PC-3 (cell line): ENCODE results near the gene LYPD5. TPM values are rescaled to one million over a fixed set of nuclear protein-coding genes. Genes with fewer than 3 reads are reported as not detected.
A peak's percentile ranks its signal among the peaks of the same experiment; 100 is the strongest.
"Not testable (repeated sequence)": the region's sequence is repeated elsewhere in the genome, so short reads cannot be mapped to it uniquely, and the experiment has no call there.

Experiments
- ATAC-seq: fragments of 200-7000 bp; cut with Tn5 transposase; 2 replicates; pipeline ENCODE4 v1.9.1; 2020; ENCODE audit warnings: mild to moderate bottlenecking, moderate library complexity
- BruUV-seq: library from RNA; stranded (reverse); fragments of 400-500 nt; replicated peaks from 2 replicates; lab custom pipeline; 2021; lab: Mats Ljungman, UMichigan
- CTCF ChIA-PET: fragments of 300-600 bp; sonication (Branson Sonifier 250); formaldehyde crosslinking; loops from one replicate; lab custom pipeline; 2022; ENCODE audit warnings: antibody characterized with exemption; lab: Charles Lee
- POLR2A ChIA-PET: fragments of 300-600 bp; sonication (Branson Sonifier 250); formaldehyde crosslinking; loops from one replicate; lab custom pipeline; 2022; ENCODE audit warnings: antibody characterized with exemption; ENCODE audit not compliant: unreplicated experiment; lab: Charles Lee
- DNase-seq: peaks from one replicate; pipeline ENCODE4 v3.0.0-alpha.2; 2015
- H2AFZ ChIP-seq: fragments of 300-600 bp; sonication (generic); 2 replicates; pipeline ENCODE4 v1.6.0; 2016; ENCODE audit warnings: antibody characterized with exemption, low read length
- H3F3A ChIP-seq: fragments of 300-600 bp; sonication (generic); one replicate; pipeline ENCODE4 v1.6.0; 2017; ENCODE audit warnings: antibody characterized with exemption, low read length, control low read depth, mild to moderate bottlenecking; ENCODE audit not compliant: unreplicated experiment
- H3K27ac ChIP-seq: fragments of 300-600 bp; sonication (generic); 2 replicates; pipeline ENCODE4 v1.5.1; 2016; ENCODE audit warnings: mild to moderate bottlenecking, low read length
- H3K27me3 ChIP-seq: fragments of 300-600 bp; sonication (generic); 2 replicates; pipeline ENCODE4 v1.6.1; 2016; ENCODE audit warnings: low read length, mixed read lengths
- H3K36me3 ChIP-seq: fragments of 300-600 bp; sonication (generic); 2 replicates; pipeline ENCODE4 v1.6.1; 2016; ENCODE audit warnings: low read depth, mixed run types, low read length, mixed read lengths
- H3K4me1 ChIP-seq: fragments of 300-600 bp; sonication (generic); 2 replicates; pipeline ENCODE4 v1.5.1; 2016; ENCODE audit warnings: low read length; ENCODE audit not compliant: insufficient read depth
- H3K4me2 ChIP-seq: fragments of 300-600 bp; sonication (generic); 2 replicates; pipeline ENCODE4 v1.6.0; 2016; ENCODE audit warnings: low read length
- H3K4me3 ChIP-seq: fragments of 300-600 bp; sonication (generic); 2 replicates; pipeline ENCODE4 v1.5.1; 2016; ENCODE audit warnings: mild to moderate bottlenecking, low read length, mixed read lengths
- H3K79me2 ChIP-seq: fragments of 300-600 bp; sonication (generic); 2 replicates; pipeline ENCODE4 v1.6.1; 2017; ENCODE audit warnings: low read length, mixed read lengths
- H3K9ac ChIP-seq: fragments of 300-600 bp; sonication (generic); 2 replicates; pipeline ENCODE4 v1.6.0; 2016; ENCODE audit warnings: mild to moderate bottlenecking, low read length
- H3K9me2 ChIP-seq: fragments of 300-600 bp; sonication (generic); replicated peaks from 2 replicates; pipeline ENCODE4 v1.6.1; 2016; ENCODE audit warnings: mixed run types, low read length, mixed read lengths
- H3K9me3 ChIP-seq: fragments of 300-600 bp; sonication (generic); 2 replicates; pipeline ENCODE4 v1.6.1; 2016; ENCODE audit warnings: low read length, mixed read lengths
- H4K20me1 ChIP-seq: fragments of 300-600 bp; sonication (generic); 2 replicates; pipeline ENCODE4 v1.6.1; 2016; ENCODE audit warnings: low read length, mixed read lengths
- CTCF ChIP-seq: fragments of 300-600 bp; sonication (generic); conservative IDR thresholded peaks from 2 replicates; pipeline ENCODE4 v1.5.1; 2017; ENCODE audit warnings: antibody characterized with exemption, low read depth, mild to moderate bottlenecking, low read length
- EZH2 ChIP-seq: fragments of 300-600 bp; sonication (generic); IDR thresholded peaks from one replicate; pipeline ENCODE4 v1.6.1; 2017; ENCODE audit warnings: antibody characterized with exemption, mild to moderate bottlenecking, low read length; ENCODE audit not compliant: unreplicated experiment
- EZH2phosphoT487 ChIP-seq: fragments of 300-600 bp; sonication (generic); IDR thresholded peaks from 2 replicates; pipeline ENCODE4 v1.6.1; 2018; ENCODE audit warnings: mild to moderate bottlenecking, antibody characterized with exemption, low read length, borderline replicate concordance
- intact Hi-C: fragments of 100-400 bp; cut with micrococcal nuclease; formaldehyde crosslinking; loops from 2 replicates; pipeline ENCODE4 v1.9.0; 2023
- total RNA-seq: library from RNA; depleted of rRNA; stranded (reverse); fragments of >200 nt; gene quantifications from 2 replicates; pipeline ENCODE4 v1.2.3, GENCODE V29; 2014

LYPD5 gene
- total RNA-seq, 1 experiment from 2014 or later = 6.8 TPM

- intact Hi-C loops = no loop called here
- Histone ChIP-seq H3K4me2 (no peak overlapping the region), H3K36me3 (peaks cover 82% of the 10 kb centered on the region), H3K9me3 (peaks cover 50% of the 10 kb centered on the region), H3K9ac (no peak overlapping the region), H2AFZ (no peak overlapping the region), H3K79me2 (no peaks in the 10 kb centered on the region), H3K27me3 (no peaks in the 10 kb centered on the region), H3K4me3 (no peak overlapping the region), H3K4me1 (no peaks in the 10 kb centered on the region), H3F3A (no peaks in the 10 kb centered on the region), H3K9me2 (no peaks in the 10 kb centered on the region), H4K20me1 (no peaks in the 10 kb centered on the region), H3K27ac (no peak overlapping the region)
- POLR2A ChIA-PET = no interaction called here
- CTCF ChIA-PET = no interaction called here
- DNase-seq (no peak), ATAC-seq (no peak)
- no TSS peak for BruUV-seq
- no peak for TF ChIP-seq CTCF
- no peak for TF ChIP-seq EZH2phosphoT487
- no peak for TF ChIP-seq EZH2
Observed at GRCh38 chr19:43842007-43842406, 39.8 kb upstream of the LYPD5 start.

DNA sequence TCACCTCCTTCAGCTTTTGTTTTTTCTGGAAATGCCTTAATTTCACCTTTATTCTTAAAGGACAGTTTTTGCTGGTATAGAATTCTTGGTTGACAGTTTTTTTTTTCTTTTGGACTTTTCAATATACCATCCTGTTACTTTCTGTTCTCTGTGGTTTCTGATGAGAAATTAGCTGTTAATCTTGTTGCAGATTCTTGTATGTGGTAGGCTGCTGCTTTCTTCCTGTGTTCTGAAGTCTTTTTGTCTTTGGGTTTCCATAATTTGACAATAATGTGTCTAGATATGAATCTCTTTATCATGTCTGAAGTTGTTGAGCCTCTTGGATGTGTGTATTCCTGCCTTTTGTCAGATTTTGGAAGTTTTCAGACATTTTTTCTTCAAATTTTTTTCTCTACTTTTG, 36.9 kb upstream of the LYPD5 start:
- TF ChIP-seq CTCF (no peak), EZH2phosphoT487 (no peak), EZH2 (no peak)
- Histone ChIP-seq H3K4me2 (no peak overlapping the region), H2AFZ (no peak overlapping the region), H3K9me3 (peaks cover 29% of the 10 kb centered on the region; the same call in 1 of the 2 replicates), H3F3A (no peaks in the 10 kb centered on the region), H3K79me2 (no peaks in the 10 kb centered on the region), H3K27me3 (no peaks in the 10 kb centered on the region), H3K4me3 (no peak overlapping the region), H3K4me1 (no peaks in the 10 kb centered on the region), H3K9ac (no peak overlapping the region), H3K36me3 (peaks cover 80% of the 10 kb centered on the region), H4K20me1 (no peaks in the 10 kb centered on the region), H3K9me2 (no peaks in the 10 kb centered on the region), H3K27ac (no peak overlapping the region)
- ChIA-PET CTCF (no interaction called here), POLR2A (no interaction called here)
- ATAC-seq (no peak), DNase-seq (no peak)
- intact Hi-C loops = no loop called here
- BruUV-seq = no TSS peak

DNA sequence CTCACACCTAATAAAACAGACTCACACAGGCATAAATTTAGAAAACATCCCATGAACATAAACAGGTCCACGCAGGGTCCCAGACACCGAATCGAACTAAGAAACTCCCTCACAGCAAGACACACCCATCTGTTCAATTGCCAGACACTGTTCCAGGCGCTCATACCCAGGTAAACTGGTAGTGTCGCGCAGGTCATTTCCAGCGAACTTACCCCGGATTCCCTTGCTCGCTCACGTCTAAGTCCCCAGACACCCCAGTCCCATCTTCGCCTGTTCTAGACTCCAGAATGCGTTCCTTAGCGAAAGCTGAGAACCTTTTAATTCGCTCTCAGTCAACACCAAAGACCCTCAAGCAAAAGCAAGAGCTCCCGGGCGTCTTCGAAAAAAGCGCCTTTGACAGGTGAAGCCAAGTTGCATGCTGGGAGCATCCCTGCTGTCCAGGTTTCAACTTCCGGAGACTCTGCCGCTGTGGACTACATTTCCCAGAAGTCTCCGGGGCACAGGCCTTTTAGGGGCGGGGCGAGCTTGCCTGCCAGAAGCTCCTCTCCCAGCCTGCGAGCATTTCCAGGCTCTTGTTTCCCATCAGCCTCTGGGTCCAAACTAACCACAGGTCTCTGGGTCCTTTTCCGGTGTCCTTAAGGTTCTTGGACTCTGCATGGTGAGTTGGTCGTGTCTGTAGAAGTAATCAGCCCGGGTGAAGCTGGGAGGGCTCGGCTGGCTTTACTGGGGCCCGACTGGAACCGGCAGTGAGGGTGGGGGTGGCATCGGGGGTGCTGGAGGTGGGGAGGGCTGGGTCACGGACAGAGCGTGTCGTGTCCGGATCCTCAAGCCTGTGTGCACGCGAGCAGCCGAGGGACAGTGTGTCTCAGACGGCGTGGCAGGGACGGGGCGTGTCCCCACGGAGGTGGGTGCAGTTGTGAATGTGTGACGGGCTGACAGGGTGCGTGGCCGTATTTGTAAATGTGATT, 24.8 kb upstream of the LYPD5 start, which contains the start of gene ZNF283:
Gene ZNF283 (plus strand): TSS at position 535 of the 968 bp plus-strand sequence. CDS start 6,184 bp downstream, outside the sequence.
- BruUV-seq = no TSS peak
- ATAC-seq = peak; percentile 80
- Histone ChIP-seq H3K4me2 (peak within 1 kb of the TSS; percentile 86), H3K27me3 (no peaks in the 10 kb centered on the region), H3K9ac (peak within 1 kb of the TSS; percentile 51), H3F3A (no peaks in the 10 kb centered on the region), H3K27ac (no peak within 1 kb of the TSS), H3K9me2 (no peaks in the 10 kb centered on the region), H3K4me3 (peak within 1 kb of the TSS; percentile 68), H2AFZ (peak within 1 kb of the TSS; percentile 66), H3K36me3 (peaks cover 19% of the 10 kb centered on the region), H3K4me1 (no peaks in the 10 kb centered on the region), H3K9me3 (no peaks in the 10 kb centered on the region), H3K79me2 (0 out of 2 replicates have a peak, but pooled peaks cover 6% of the 10 kb centered on the region), H4K20me1 (no peaks in the 10 kb centered on the region)
- intact Hi-C loops = no loop called here
- DNase-seq = peak; percentile 68
- TF ChIP-seq CTCF (no peak), EZH2 (no peak), EZH2phosphoT487 (no peak)
- CTCF ChIA-PET = no interaction called here
- POLR2A ChIA-PET = no interaction called here

DNA sequence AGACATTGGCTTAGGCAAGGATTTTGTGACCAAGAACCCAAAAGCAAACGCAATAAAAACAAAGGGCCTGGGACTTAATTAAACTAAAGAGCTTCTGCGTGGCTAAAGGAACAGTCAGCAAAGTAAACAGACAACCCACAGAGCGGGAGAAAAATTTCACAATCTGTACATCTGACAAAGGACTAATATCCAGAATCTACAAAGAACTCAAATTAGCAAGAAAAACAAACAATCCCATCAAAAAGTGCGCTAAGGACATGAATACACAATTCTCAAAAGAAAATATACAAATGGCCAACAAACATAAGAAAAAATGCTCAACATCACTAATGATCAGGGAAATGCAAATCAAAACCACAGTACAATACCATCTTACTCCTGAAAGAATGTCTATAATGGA, 22.3 kb upstream of the LYPD5 start:
- H3K4me3 ChIP-seq, H3K36me3 ChIP-seq, H3K9ac ChIP-seq, BruUV-seq, H3K4me2 ChIP-seq, ATAC-seq, H3F3A ChIP-seq, H4K20me1 ChIP-seq, POLR2A ChIA-PET, H3K27me3 ChIP-seq, H2AFZ ChIP-seq, CTCF ChIA-PET, H3K27ac ChIP-seq, intact Hi-C loops, H3K9me2 ChIP-seq, H3K9me3 ChIP-seq, H3K79me2 ChIP-seq, H3K4me1 ChIP-seq: not testable (repeated sequence)
- DNase-seq = peak; percentile 24
